GM19467 (cell line): ENCODE data around the gene SHLD2.
"Not testable (repeated sequence)": the region's sequence is repeated elsewhere in the genome, so short reads cannot be mapped to it uniquely, and the experiment has no call there.

ENCODE experiments used
- ATAC-seq: cut with Tn5 transposase; IDR thresholded peaks from one replicate; pipeline ENCODE4 v1.9.1; 2021; ENCODE audit warnings: mild to moderate bottlenecking, moderate library complexity; ENCODE audit not compliant: unreplicated experiment

Gene SHLD2

DNA sequence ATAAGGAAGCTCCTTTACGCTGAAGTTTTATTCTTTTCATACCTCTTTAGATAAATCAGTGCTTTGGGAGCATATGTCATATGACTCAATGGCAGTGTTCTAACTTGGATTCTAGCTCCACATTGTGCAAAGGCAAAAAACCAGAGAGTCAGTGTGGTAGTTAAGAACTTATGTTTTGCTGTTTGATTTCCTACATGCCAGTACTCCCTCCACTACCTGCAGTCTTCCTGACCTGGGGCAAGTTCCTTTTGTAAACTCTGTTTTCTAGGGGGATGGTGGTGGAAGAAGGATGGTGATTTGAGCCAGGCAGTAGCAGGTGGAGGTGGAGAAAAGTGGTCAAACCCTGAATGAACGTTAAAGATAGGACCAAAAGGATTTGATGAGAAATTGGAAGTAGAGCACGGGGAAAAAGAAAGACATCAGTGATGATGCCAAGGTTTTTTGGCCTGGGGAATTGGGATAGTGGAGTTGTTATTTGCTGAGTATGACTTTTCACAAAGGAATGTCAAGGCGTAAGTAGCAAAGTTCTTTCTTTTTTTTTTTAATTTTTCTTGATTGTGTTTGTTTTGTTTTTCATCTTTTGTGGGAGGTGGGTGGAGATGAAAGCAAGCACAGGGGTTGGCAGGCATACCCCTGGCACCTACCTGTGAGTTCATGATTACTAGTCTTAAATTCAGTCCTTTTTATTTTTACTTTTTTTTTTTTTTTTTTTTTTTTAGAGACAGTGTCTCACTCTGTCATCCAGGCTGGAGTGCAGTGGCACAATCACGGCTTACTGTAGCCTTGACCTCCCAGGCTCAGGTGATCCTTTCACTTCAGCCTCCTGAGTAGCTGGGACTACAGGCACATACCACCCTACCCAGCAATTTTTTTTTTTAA is 47.5 kb downstream of the SHLD2 start:
- not testable (repeated sequence) for ATAC-seq

DNA sequence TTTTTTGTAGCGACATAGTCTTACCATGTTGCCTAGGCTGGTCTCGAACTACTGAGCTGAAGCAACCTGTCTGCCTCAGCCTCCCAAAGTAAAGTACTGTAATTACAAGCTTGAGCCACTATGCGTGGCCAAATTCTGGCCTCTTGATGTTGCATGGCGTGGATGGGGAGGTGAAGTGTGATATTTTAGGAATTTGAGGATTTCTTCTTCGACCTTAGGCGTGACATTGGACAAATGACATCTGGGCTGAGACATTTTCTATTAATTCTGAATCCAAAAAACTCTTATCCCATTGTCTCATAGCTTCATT is 48.1 kb downstream of the SHLD2 start:
- ATAC-seq = not testable (repeated sequence)

DNA sequence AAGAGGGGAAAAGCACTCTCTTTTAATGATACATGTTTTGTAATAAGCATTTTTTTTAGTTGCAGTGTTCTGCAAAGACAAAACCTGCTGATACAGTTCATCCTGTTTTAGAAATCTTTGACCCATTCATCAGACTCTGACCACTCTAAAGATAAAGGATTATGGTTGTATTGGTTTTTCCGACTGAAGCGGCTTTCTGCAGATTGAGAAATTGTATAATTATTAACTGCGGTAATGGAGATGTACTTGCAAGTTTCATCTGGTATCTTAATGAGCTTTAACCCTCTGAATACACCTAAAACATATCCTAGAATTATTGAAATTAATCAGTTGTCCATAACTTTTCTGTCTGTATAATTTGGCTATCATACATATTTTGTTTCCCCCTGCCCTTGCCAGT is 50.6 kb downstream of the SHLD2 start:
- ATAC-seq = not testable (repeated sequence)

DNA sequence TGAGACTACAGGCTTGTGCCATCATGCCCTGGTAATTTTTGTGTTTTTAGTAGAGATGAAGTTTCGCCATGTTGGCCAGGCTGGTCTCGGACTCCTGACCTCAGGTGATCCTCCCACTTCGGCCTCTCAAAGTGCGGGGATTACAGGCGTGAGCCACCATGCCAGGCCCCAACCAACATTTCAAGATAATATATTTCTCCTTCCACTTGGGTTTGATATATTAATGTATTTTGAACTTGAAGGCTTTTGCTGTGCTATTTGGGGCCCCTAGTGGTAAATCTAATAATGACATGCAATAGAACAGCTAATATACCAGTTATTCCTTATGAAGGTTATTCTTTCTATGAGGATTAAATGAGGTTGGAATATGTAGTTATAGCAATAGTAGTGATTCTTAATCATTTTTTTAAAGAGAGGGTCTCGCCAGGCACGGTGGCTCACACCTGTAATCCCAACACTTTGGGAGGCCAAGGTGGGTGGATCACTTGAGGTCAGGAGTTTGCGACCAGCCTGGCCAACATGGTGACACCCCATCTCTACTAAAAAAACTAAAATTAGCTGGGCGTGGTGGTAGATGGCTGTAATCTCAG is 54.1 kb downstream of the SHLD2 start:
- ATAC-seq = not testable (repeated sequence)

DNA sequence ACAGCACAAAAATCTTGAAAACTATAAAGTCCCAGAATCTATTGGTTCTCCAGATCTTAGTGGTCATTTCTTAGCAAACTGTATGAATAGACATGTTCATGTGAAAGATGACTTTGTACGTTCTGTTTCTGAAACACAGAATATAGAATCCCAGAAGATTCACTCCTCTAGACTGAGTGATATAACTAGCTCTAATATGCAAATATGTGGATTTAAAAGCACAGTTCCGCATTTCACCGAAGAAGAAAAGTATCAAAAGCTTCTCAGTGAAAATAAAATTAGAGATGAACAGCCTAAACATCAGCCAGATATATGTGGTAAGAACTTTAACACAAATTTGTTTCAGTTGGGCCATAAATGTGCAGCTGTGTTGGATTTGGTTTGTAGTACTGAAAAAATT is 56.5 kb downstream of the SHLD2 start:
- not testable (repeated sequence) for ATAC-seq

DNA sequence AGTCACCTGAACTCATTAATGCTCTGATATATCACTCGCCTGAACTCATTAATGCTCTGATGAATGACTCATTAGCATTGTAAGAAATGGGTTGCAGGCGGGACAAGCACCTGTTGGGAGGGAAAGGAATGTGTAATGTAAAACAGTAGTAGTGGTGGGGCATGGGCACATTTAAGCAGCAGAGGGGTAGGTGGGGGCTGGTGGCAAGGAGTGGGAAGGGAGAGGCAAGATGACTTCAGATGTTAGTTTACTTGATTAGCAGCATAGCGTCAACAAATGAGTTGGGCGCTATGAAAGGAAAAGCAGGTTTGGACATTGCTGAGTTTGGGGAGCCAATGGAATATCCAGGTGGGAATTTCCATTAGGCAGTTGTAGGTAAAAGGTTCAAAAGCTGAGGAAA is 61.8 kb downstream of the SHLD2 start:
- ATAC-seq = not testable (repeated sequence)

DNA sequence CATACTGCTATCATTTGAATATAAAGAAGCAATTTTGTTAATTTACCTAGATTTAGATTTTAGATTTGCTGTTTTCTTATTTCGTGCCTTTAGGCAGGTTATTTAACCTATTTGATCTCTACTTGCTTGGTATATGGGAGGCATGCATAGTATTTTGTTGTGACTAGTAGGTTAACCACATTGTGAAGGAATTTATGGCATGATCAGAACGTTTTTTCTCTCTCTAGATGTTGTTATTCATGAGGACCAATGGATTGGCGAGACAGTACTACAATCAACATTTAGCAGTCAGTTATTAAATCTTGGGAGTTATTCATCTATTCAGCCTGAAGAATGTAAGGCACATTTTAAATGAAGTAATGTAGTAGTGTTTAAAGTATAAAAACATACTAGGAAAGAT is 62.8 kb downstream of the SHLD2 start:
- not testable (repeated sequence) for ATAC-seq

DNA sequence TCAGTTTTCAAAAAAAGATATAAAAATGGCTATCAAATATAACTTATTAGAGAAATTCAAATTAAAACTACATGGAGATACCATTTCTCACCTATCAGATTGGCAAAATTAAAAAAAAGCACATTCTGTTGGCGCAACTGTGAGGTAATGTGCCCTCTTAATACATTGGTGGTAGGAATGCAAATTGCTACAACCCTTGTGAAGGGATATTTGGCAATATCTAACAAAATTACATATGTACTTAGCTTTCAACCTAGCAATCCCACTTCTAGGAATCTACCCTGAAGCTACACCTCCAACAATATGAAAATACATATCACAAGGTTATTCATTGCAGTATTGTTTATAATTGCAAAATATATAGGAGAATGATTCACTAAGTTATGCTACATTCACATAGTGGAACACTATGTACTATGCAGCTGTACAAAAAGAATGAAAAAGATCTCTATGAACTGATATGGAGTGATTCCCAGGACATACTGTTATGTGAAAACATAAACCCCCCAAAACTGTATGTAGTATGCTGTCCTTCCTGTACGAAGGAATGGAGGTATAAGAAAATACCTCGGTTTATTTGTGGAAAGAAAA is 67.8 kb downstream of the SHLD2 start:
- ATAC-seq = not testable (repeated sequence)

DNA sequence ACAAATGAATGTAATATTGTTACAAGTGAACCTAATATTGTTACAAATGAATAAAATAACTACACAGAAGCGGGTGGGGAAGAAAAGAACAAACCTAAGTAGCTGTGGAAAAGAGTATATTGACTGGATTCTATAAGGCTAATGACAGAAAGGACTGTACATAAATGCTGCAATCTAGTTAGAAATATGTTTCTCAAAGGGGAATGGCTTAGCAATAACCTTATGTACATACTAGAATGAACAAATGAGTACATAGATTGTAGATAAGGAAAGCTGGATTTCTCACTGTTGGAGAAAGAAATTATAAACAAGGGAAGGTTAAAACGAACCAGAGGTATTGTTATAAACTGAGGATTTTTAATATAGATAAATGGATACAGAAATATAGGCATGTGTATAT is 68.4 kb downstream of the SHLD2 start:
- not testable (repeated sequence) for ATAC-seq

DNA sequence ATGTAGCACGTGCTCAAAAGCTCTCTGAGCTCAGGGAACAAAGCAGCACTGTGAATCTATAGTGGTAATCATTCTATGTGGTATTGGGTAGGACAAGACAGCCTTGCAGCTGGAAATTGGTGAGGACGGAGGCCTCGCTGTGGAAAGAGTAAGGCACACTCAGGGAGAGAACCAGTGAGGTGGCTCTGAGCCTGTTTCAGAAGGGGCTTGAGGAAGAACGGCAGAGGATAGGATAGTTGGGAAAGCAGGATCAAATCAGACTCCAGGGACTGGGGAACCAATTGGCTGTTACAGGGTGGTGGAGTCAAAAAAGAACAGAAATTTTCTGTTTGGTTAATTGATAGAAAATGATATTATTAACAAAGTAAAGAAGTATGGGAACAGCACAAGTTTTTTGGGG is 74.9 kb downstream of the SHLD2 start:
- not testable (repeated sequence) for ATAC-seq

DNA sequence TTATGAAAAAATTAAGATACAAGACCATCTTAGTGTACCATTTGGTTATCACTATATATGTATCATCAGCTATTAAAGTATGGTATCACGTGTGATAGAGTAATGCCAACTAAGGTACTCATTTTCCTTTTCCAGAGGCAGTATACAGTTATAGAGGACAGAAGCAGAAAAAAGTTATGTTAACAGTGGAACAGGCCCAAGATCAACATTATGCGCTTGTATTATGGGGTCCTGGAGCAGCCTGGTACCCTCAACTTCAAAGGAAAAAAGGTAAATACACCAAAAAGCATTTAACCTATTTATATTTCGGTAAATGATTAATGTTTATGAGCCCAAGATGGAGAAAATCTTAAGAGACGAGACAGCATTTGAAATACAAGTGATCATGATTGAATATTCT is 75.7 kb downstream of the SHLD2 start:
- not testable (repeated sequence) for ATAC-seq

DNA sequence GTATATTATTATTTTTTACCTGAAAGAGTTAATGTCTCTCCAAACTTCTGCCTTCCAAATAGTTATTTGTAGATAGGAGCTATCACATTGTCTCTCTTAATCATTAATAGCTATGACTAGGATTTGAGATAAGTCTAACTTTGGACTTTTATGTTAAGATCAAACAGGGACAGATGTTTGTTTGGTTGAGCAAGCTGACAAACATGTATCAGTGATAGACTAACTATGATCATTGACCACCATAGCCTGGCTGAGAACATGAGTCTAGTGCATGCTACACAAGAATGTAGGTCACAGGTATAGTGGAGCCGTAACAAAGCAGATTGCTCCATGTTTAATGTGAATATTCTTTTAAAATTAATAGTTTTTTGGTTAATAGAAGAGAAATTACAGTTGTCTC is 76.7 kb downstream of the SHLD2 start:
- not testable (repeated sequence) for ATAC-seq

DNA sequence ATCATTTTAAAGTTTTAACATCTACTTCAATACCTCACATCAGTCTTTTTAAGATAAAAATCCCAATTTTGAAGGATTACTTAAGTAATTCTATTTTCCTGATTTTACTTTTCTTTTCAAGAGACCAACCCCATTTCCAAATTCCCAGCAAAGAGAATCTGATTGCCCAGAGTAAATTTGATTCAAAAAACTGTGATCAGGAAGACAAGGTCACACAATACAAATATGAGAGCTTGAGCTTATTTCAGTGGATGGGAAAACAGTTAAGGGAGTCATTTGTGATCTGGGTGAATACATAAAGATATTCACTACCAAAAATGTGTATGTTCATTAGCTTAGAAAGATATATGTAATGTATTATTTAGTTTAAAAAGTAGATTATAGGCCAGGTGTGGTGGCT is 77.2 kb downstream of the SHLD2 start:
- not testable (repeated sequence) for ATAC-seq

DNA sequence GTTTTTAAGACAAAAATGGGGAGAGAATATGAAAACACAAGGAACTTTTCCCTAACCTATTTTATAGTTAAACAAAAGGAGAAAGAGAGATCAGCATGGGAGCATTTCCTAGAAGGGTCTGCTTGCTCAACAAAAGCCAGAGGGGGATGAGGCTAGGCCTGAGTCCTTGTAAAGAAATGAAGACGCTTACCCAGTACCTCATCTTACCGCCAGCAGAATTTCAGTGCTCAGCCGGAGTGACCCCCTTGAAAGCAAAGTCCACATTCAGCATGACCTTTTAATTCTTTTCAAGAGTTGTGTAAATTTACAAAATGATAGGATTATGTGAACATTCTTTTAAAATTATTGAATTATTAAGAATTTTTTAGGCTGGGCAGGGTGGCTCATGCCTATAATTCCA is 82.6 kb downstream of the SHLD2 start:
- ATAC-seq = not testable (repeated sequence)

DNA sequence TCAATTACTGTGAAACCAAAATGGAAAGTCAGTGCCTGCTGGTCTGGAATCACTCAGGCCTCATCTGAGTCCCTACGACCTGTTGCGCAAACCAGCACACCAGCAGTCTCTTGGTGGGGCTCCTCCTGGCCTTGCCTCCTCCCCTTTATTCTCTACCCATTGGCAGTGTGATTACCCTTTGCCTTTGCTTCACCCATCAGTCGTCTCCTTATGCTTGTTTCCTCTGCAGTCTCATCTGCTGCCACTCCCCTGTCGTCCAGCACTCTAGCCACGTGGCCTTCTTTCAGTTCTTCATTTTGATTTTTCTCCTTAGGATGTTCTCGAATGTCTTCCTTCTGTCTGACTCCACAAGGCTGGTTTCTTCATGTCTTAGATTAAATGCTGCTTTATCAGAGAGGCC is 89.4 kb downstream of the SHLD2 start:
- not testable (repeated sequence) for ATAC-seq

DNA sequence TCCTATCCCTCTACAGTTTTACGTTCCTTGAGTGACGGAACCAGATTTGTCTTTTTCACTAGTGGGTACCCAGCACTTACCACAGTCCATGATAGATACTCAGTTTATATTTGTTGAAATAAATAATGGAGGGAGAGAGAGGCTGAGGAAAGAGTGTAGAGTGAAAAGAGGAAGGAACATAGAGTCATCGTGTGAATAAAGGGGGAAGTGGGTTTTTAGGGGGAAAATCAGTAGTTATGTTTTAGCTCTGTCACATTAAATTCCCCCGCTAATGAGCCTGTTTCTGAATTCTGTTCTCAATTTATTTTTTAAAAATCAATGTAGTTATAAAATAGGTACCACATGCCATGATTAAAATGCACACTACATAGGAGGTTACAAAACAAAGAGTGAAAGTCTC is 91.0 kb downstream of the SHLD2 start:
- ATAC-seq = not testable (repeated sequence)

DNA sequence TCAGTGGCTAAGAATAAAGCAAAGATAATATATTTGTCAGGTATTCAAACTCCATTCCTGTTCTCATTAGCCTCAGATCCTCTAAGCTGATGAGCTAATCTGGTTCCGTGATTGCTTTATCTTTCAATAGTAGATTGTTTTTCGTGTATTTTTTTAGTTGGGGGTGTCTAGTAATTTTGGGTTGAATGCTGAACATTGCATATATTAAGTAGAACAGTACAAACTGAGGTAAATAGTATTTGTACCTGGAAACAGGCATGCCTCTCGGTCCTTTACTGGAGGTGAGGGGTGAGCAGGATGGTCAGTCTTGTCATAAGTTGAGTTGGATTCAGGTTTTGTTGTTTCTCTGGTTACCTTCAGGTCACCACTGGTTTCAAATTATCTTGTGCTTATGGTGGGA is 92.6 kb downstream of the SHLD2 start:
- ATAC-seq = not testable (repeated sequence)

DNA sequence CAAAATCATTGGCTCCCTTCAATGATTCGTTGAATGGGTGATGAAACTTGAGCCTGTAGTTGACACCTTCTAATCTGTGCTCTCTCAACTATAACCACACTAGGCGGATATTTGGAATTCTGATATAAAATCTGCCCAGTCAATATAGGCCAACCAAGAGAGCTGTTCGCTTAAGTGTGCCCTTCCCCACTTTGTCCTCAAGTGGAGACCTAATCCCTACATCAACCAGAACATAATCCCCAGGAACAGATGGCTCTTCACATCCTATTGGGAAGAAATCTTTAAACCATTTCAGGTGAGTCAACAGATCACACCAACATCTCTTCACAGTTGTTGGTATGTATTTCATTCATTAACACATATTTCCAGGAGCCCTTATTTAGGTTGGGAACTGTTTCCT is 96.8 kb downstream of the SHLD2 start:
- not testable (repeated sequence) for ATAC-seq

DNA sequence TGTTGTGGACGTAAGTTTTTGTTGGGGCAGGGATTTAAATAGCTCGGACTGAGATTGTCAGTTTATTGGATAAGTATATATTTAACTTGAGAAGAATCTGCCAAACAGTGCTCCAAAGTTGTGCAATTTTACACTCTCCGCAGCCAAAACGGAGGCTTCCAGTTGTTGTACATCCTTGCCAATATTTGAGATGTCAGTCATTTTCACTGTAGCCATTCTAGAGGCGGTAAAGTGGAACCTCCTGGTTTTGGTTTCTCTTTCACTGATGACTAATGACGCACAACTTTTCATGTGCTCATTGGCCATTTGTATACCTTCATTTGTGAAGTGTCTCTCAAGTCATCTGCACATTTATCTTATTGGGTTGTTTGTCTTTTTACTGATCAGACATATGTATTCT is 105.9 kb downstream of the SHLD2 start:
- peak; percentile 62 for ATAC-seq

DNA sequence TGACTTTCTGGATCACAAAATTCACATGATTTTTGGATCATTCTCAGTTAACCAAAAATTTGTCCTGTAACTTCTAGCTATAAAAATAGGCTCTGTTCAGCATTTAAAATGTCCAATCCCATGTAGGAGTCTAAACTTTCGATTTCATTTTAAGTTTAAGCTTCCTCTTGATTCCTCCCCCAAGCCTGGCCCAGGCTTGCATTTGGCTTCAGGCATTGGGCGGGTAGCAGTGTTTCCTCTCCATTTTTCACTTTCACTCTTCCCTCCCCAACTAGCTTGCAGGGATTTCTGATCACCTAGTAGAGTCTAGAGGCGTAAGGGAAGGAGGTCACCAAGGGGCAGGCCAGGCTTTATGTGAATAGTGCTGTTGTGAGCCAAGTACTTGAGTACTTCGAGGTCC is 109.8 kb downstream of the SHLD2 start:
- ATAC-seq = not testable (repeated sequence)

DNA sequence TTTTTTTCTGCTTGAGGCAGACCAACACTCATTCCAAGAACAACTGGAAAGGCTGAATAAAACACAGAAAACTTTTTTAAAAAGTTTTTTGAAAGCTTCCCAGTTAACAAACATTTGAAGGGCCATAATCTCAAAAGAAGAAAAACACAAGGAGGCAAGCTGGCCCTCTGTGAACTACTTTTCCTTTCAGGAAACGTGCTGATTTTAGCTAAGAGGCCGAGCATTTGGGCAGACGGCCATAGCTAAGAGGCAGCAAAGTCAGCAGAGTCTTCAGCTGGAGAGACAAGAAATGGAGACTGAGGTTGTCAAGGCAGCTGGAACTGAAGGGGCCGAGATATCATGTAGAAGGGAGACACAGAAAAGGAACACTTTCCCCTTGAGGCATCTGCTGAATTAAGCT is 111.9 kb downstream of the SHLD2 start:
- ATAC-seq = not testable (repeated sequence)

DNA sequence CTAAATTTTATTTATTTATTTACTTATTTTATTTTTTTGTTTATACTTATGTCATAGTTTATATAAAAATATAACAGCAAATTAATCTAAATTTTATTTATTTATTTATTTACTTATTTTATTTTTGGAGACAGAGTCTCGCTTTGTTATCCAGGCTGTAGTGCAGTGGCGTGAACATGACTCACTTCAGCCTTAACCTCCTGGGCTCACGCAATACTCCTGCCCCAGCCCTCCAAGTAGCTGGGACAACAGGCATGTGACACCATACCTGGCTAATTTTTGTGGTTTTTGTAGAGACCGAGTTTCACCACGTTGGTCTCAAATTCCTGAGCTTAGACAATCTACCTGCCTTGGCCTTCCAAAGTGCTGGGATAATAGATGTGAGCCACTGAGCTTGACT is 115.3 kb downstream of the SHLD2 start:
- ATAC-seq = not testable (repeated sequence)
